ENCODE results near the gene ABCC1. TPM values are rescaled to one million over a fixed set of nuclear protein-coding genes. Genes with fewer than 3 reads are reported as not detected.

Gene ABCC1
- total and polyA plus RNA-seq, 4 donors, result 12.4 to 41.5 (median 31.3) TPM

DNA sequence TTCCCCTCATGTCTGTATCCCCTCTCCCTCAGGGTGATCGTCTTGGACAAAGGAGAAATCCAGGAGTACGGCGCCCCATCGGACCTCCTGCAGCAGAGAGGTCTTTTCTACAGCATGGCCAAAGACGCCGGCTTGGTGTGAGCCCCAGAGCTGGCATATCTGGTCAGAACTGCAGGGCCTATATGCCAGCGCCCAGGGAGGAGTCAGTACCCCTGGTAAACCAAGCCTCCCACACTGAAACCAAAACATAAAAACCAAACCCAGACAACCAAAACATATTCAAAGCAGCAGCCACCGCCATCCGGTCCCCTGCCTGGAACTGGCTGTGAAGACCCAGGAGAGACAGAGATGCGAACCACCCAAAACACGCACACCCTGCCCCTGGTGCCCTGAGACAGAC, 191.7 kb downstream of the ABCC1 start:
- no peak overlapping the region for H3K4me3 ChIP-seq
- TF ChIP-seq, protein P1, sequence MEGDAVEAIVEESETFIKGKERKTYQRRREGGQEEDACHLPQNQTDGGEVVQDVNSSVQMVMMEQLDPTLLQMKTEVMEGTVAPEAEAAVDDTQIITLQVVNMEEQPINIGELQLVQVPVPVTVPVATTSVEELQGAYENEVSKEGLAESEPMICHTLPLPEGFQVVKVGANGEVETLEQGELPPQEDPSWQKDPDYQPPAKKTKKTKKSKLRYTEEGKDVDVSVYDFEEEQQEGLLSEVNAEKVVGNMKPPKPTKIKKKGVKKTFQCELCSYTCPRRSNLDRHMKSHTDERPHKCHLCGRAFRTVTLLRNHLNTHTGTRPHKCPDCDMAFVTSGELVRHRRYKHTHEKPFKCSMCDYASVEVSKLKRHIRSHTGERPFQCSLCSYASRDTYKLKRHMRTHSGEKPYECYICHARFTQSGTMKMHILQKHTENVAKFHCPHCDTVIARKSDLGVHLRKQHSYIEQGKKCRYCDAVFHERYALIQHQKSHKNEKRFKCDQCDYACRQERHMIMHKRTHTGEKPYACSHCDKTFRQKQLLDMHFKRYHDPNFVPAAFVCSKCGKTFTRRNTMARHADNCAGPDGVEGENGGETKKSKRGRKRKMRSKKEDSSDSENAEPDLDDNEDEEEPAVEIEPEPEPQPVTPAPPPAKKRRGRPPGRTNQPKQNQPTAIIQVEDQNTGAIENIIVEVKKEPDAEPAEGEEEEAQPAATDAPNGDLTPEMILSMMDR (IDR thresholded peaks at IDR 0.05; ENCODE audit: control extremely low read depth, extremely low read depth), result no peak
- H3K27me3 ChIP-seq (ENCODE audit: control insufficient read depth in 3 of 3, insufficient read depth in 3 of 3, low read length in 2 of 3), result no peaks in the 10 kb centered on the region
- no peaks in the 10 kb centered on the region for H3K9me3 ChIP-seq (ENCODE audit: control insufficient read depth in 4 of 4, insufficient read depth in 3 of 4, low read length in 3 of 4)
- no peak for DNase-seq
- no peaks in the 10 kb centered on the region for H3K4me1 ChIP-seq (ENCODE audit: control insufficient read depth in 5 of 5, insufficient read depth in 5 of 5, low read length in 5 of 5)
- ATAC-seq (ENCODE audit: insufficient read depth, low FRiP score), result no peak
- peaks cover 31 to 54% (median 36%) of the 10 kb centered on the region in 4 donors for H3K36me3 ChIP-seq (ENCODE audit: control insufficient read depth in 4 of 4, insufficient read depth in 4 of 4, low read length in 4 of 4)
- no peak overlapping the region for H3K9ac ChIP-seq (ENCODE audit: insufficient read depth in 1 of 2, low read length in 2 of 2)
- no peak overlapping the region for H3K27ac ChIP-seq (ENCODE audit: low read depth in 1 of 2, low read length in 1 of 2)
- 97 to 99% methylated on average over 11 of the region's 11 CpGs for WGBS, 2 donors

DNA sequence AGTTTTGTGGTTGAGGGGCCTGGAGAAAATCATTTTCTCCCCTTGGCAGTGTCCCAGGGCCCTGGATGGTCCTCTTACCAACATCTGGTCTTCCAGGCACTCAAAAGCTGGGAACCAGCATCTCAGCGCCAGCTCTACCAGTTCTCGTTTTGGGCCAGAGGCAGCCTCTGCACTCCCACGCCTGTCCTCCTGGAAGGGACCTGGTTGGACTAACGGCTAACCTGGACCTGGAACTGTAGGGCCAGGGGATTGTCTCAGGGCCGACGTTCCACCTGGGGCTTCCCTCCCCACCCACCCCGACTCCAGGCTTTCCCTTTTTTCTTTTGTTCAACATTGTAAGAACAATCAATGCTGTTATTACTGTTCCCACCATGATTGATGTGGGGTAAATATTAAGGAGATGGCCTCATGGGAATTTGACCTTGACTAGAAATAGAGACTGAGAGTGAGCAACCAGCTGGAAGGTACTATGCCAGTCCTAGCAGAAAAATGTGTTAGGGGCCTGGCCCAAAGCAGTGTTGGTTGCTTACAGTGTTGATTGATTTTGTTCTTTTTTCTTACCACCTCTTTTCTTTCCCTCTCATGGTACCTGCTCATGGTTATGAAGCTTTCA, 192.5 kb downstream of the ABCC1 start:
- H3K9me3 ChIP-seq (ENCODE audit: control insufficient read depth in 4 of 4, insufficient read depth in 3 of 4, low read length in 3 of 4), result no peaks in the 10 kb centered on the region
- H3K27me3 ChIP-seq (ENCODE audit: control insufficient read depth in 3 of 3, insufficient read depth in 3 of 3, low read length in 2 of 3), result no peaks in the 10 kb centered on the region
- H3K27ac ChIP-seq (ENCODE audit: low read depth in 1 of 2, low read length in 1 of 2), result no peak overlapping the region
- H3K9ac ChIP-seq (ENCODE audit: insufficient read depth in 1 of 2, low read length in 2 of 2), result no peak overlapping the region
- no peak overlapping the region for H3K4me3 ChIP-seq
- WGBS, 2 donors, result 91 to 98% methylated on average over 7 of the region's 7 CpGs
- ATAC-seq (ENCODE audit: insufficient read depth, low FRiP score) (no peak), DNase-seq (no peak)
- TF ChIP-seq, protein P1 (IDR thresholded peaks at IDR 0.05; ENCODE audit: control extremely low read depth, extremely low read depth), result no peak
- no peaks in the 10 kb centered on the region for H3K4me1 ChIP-seq (ENCODE audit: control insufficient read depth in 5 of 5, insufficient read depth in 5 of 5, low read length in 5 of 5)
- H3K36me3 ChIP-seq (ENCODE audit: control insufficient read depth in 4 of 4, insufficient read depth in 4 of 4, low read length in 4 of 4), result peaks cover 25 to 51% (median 32%) of the 10 kb centered on the region in 4 donors

DNA sequence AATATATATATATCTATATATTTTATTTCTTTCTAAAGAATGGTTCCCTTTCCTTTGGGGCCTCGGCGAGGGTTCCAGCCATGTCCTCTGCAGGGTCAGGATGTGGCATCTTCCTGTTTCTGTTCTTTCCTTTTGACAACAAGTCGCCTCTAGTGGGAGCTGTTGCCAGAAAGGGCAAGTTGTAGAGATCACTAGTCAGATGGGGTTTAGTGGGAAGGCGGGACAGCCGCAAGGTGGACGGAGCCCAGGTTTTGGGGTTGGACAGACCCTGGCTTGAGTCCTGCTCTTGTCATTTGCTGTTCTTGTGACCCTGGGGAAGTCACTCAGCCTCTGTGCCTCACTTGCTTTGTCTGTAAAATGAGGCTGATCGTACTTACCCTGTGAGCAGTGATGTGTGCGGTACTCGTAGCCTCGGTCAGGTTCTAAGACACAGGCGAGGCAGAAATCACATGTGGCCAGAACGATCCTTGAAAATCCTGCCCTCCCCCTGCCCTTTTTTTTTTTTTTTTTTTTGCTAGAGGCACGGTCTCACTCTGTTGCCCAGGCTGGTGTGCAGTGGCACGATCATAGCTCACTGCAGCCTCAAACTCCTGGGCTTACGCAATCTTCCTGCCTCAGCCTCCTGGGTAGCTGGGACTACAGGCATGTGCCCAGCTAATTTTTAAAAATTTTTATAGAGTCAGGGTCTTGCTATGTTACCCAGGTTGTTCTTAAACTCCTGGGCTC, 193.8 kb downstream of the ABCC1 start:
- WGBS, 2 donors, result 67 to 80% methylated on average over 15 of the region's 15 CpGs
- peaks cover 18 to 39% (median 22%) of the 10 kb centered on the region in 4 donors for H3K36me3 ChIP-seq (ENCODE audit: control insufficient read depth in 4 of 4, insufficient read depth in 4 of 4, low read length in 4 of 4)
- ATAC-seq (ENCODE audit: insufficient read depth, low FRiP score), result no peak

More for the DNA sequence above, 193.8 kb downstream of the ABCC1 start:
- Histone ChIP-seq H3K4me3 (no peak overlapping the region), H3K27ac (ENCODE audit: low read depth in 1 of 2, low read length in 1 of 2) (no peak overlapping the region), H3K9ac (ENCODE audit: insufficient read depth in 1 of 2, low read length in 2 of 2) (no peak overlapping the region), H3K9me3 (ENCODE audit: control insufficient read depth in 4 of 4, insufficient read depth in 3 of 4, low read length in 3 of 4) (no peaks in the 10 kb centered on the region), H3K4me1 (ENCODE audit: control insufficient read depth in 5 of 5, insufficient read depth in 5 of 5, low read length in 5 of 5) (no peaks in the 10 kb centered on the region), H3K27me3 (ENCODE audit: control insufficient read depth in 3 of 3, insufficient read depth in 3 of 3, low read length in 2 of 3) (no peaks in the 10 kb centered on the region)
- DNase-seq, result no peak
- TF ChIP-seq, protein P1 (IDR thresholded peaks at IDR 0.05; ENCODE audit: control extremely low read depth, extremely low read depth), result no peak

Measured in lung (tissue), 12 donors.